ENCODE measurements around the gene SYNE4. TPM values are rescaled to one million over a fixed set of nuclear protein-coding genes. Genes with fewer than 3 reads are reported as not detected.
A peak's percentile ranks its signal among the peaks of the same experiment; 100 is the strongest.
"Not testable (repeated sequence)": the region's sequence is repeated elsewhere in the genome, so short reads cannot be mapped to it uniquely, and the experiment has no call there.

The SYNE4 gene
- polyA plus RNA-seq (ENCODE audit: insufficient read length in 10 of 10) = 1 to 10 TPM in 1 of 10 donors, under 1 TPM in 8, not detected in 1; 0.12 to 1.0 (median 0.46) TPM
- long read RNA-seq, donor 1 = 0 reads
- long read RNA-seq, donor 2 = 0 reads
- long read RNA-seq, donor 3 = 0 reads
- long read RNA-seq, donor 4 = 0 reads
- long read RNA-seq, donor 5 = 0 reads
- long read RNA-seq, donor 6 = 0 reads
- long read RNA-seq, donor 7 = 0 reads
- long read RNA-seq, donor 8 = 0 reads
- long read RNA-seq, donor 9 = 0 reads

GRCh38 chr19:36008336-36008978 lies at the start of gene SYNE4:
Gene SYNE4, minus strand, starts transcription at chr19:36008813. Its CDS starts 132 bp downstream, at chr19:36008681.
- no peak for DNase-seq

GRCh38 chr19:36054733-36055686 lies 46.4 kb upstream of the SYNE4 start, which contains the start of gene WDR62:
Gene WDR62, plus strand, starts transcription at chr19:36054897. Its CDS starts 75 bp downstream, at chr19:36054972.
- peak in 1 of 3 donors; percentile 21 for DNase-seq

- peak; percentile 99 to 100 (median 100) for DNase-seq
These were observed 45.6 kb upstream of the SYNE4 start, which contains the start of gene THAP8 for GRCh38 chr19:36054119-36054732. Gene THAP8, minus strand, starts transcription at chr19:36054285. Its CDS starts 68 bp downstream, at chr19:36054217.

- DNase-seq = no peak
These were observed 43.0 kb upstream of the SYNE4 start for GRCh38 chr19:36051637-36052036.

- DNase-seq = no peak
These were observed 42.6 kb upstream of the SYNE4 start for GRCh38 chr19:36051236-36051635.

GRCh38 chr19:36049080-36049698 lies 40.6 kb upstream of the SYNE4 start:
- DNase-seq = no peak

GRCh38 chr19:36047835-36048234 lies 39.2 kb upstream of the SYNE4 start:
- DNase-seq = no peak

GRCh38 chr19:36046443-36047050 lies 37.9 kb upstream of the SYNE4 start:
- no peak for DNase-seq

- no peak for DNase-seq
These were observed 35.3 kb upstream of the SYNE4 start for GRCh38 chr19:36043952-36044351.

GRCh38 chr19:36041831-36042230 lies 33.2 kb upstream of the SYNE4 start:
- DNase-seq = peak in 1 of 3 donors; percentile 70

GRCh38 chr19:36041092-36041491 lies 32.5 kb upstream of the SYNE4 start:
- DNase-seq = not testable (repeated sequence)

- no peak for DNase-seq
These were observed 31.9 kb upstream of the SYNE4 start for GRCh38 chr19:36040495-36040894.

GRCh38 chr19:36032251-36033104 lies 23.9 kb upstream of the SYNE4 start, which contains the start of gene CLIP3:
Gene CLIP3, minus strand, starts transcription at chr19:36032873. Its CDS starts 516 bp downstream, at chr19:36032357.
- DNase-seq = peak; percentile 67 to 93 (median 83)

- DNase-seq = no peak
These were observed 22.7 kb upstream of the SYNE4 start for GRCh38 chr19:36031308-36031707.

GRCh38 chr19:36030264-36031148 lies 21.9 kb upstream of the SYNE4 start:
- DNase-seq = no peak

- DNase-seq = no peak
These were observed 19.9 kb upstream of the SYNE4 start for GRCh38 chr19:36028313-36029041.

- no peak for DNase-seq
These were observed 19.1 kb upstream of the SYNE4 start for GRCh38 chr19:36027696-36028095.

Data from muscle of back (tissue), 13 donors.